ENCODE data around the gene ROBO1.

GRCh38 chr3:78887029-78887428, 880.8 kb downstream of the ROBO1 start:
- TF ChIP-seq POLR2A (IDR thresholded peaks at IDR 0.05): no peak
- TF ChIP-seq, protein P1, sequence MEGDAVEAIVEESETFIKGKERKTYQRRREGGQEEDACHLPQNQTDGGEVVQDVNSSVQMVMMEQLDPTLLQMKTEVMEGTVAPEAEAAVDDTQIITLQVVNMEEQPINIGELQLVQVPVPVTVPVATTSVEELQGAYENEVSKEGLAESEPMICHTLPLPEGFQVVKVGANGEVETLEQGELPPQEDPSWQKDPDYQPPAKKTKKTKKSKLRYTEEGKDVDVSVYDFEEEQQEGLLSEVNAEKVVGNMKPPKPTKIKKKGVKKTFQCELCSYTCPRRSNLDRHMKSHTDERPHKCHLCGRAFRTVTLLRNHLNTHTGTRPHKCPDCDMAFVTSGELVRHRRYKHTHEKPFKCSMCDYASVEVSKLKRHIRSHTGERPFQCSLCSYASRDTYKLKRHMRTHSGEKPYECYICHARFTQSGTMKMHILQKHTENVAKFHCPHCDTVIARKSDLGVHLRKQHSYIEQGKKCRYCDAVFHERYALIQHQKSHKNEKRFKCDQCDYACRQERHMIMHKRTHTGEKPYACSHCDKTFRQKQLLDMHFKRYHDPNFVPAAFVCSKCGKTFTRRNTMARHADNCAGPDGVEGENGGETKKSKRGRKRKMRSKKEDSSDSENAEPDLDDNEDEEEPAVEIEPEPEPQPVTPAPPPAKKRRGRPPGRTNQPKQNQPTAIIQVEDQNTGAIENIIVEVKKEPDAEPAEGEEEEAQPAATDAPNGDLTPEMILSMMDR (IDR thresholded peaks at IDR 0.05): no peak
